Dedifferentiated amniotic fluid mesenchymal stem cell (primary cell): ENCODE measurements around the gene PARD3B.

Experiments used
- DNase-seq: peaks from one replicate; pipeline ENCODE4 v3.0.0-alpha.2; 2016; ENCODE audit errors: extremely low spot score

Gene PARD3B

DNA sequence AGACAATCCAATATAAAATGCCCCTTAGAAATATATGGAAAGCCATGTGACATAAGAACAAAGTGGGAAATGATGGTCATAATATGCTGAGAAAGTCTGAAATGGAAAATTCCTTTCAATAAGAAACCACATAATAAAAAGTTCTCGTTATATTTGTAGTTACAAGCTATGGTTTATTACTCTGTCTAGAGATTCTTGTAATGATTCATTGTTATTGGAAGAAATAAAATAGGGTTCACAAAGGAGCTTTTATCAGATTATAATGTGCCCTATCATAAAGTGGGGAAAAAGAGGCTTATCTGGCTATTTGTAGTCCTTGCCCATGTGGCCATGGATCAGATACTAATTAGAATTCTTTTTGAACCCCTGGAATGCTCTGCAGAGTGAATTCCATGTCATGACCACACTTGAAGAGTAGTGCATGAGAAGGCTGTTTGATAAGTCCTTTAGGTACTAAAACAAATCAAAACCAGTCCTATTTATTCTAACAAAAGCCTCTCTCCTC lies 716.3 kb downstream of the PARD3B start:
- no peak for DNase-seq

- no peak for DNase-seq
Observed at GRCh38 chr2:205267323-205267722, 722.0 kb downstream of the PARD3B start.

DNA sequence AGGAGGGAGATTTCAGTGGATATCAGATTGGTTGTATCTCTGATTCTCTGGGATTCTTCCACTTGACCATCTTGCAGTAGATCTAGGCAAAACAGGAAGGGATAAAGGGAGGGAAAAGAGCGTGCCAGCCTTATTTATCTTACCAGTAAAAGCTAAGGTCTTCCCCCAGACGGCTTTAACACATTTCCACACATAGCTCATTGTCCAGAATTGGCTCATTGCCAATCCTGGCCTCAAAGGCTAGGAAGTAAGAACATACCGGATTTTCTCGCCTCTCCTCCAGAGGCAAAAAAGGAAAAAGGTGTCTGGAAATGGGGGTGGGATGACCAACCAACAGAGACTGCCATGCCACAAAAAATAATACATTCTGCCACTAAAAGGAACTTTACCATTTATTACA lies 725.4 kb downstream of the PARD3B start:
- no peak for DNase-seq

DNA sequence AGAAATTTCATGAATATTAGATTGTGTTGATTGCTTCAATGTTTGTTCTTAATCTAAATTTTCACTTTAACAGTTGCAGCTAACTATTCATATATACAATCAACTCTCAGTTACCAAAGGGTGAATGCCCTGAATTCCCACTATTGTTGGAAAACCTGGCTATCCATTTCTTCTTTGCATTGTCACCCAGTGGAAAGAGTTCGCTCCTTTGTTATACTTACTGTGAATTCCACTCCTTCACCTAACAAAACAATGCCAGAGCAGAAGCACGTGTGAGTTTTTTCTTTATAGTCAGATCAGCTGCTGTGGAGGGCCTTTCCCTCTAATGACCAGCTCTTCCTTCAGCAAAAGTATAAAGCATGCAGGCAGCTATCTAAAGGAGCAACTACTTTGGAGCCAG lies 727.9 kb downstream of the PARD3B start:
- no peak for DNase-seq

GRCh38 chr2:205273627-205274026 lies 728.4 kb downstream of the PARD3B start:
- DNase-seq, result no peak

- no peak for DNase-seq
Observed at GRCh38 chr2:205274801-205275200, 729.5 kb downstream of the PARD3B start.

DNA sequence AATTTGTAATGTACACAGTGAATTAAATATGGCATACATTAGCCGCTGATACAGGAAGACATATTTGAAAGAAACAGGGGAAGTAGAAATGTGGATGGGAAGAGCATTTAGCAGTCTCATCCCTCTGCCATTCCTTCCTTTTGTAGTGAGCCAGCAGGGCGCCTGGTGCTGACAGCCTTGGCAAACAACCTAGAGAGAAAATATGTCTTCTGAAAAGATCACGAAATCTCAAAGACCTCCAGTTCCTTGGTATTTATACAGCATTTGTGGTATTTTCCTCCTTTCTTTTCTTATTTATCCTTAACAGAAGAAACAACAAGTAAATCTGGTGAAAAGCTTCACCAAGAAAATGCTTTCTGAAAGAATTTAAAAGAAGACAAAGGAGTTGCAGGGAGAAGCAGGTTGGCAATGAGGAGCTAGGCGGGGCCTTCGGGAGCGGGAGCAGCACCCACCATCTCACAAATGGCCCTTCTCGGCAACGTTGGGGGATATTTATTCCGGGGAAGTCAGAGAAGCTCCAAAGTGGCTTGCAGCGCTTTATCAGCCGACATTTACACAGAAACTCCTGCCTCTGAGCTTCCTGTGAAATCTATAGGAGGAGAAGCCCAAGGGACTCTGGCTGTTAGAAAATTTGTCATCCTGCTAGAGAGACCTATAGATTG lies 731.0 kb downstream of the PARD3B start:
- DNase-seq, result no peak

DNA sequence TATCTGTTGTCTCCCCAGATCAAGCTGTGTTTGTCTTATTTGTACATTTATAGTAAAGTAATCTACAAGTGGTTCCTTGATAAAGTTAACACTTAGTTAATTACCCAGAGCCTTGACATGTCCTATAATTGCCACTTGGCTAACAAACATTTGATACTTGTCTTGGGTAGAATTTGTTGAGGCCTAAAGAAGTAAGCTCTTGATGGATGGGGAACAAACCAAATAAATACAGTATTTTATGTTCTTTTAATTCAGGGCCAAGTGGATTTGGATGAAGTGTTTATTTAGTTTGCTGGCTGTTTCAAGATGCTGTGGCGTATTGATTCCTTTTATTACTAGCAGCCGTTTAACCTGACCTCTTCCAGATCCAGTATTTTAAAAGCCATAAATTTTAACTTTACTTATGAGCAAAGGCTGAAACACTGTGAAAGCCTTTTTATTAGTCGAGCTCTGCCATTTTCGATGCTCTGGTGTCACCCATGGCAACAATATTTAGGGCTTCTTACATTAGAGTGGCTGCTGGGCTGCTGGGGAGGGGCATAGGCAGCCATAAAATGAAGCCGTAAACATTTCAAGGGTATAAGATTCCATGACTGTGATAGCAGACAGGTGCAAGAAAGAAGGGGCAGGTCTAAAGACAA lies 735.4 kb downstream of the PARD3B start:
- no peak for DNase-seq

DNA sequence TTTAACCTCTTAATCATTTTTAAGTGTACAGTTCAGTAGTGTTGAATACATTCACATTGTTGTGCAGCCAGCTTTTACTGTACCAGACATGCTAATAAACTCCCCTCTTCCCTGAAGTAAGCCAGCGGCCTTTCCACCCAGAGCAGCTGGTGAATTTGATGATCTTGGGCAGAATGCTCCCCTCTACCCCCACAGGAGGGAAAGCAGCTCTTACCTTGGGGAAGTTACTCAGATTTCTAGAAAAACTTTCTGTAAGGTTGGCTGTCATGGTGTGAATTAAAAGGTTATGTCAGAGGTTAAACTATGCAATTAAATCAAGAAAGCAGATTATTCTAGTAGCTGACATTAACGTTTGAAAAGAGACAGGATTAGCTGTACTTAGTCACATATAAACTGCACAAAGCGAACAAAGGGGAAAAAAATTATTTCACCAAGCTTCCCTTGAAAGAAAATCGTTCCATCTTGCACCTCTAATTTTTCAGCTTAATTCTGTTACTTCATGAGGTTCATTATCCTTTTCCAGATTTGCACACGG lies 738.5 kb downstream of the PARD3B start:
- DNase-seq, result no peak

DNA sequence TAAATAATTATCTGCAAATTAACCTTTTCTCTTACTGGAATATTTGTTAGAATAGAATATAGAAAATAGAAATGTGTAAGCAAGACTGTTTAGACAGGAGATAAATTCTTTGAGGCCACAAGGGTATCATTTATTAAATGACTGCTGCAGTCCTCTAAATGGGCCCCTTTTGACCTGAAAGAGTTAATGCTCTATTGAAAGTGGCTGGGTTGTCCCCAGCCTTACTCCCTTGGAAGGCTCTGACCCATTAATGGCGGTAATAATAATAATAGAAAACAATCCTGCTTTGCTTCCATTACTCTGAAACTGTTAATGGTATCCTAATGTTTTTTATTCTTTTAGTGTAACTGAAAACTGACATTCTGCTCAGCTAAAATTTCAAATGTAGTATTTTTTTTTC lies 739.1 kb downstream of the PARD3B start:
- DNase-seq, result no peak

DNA sequence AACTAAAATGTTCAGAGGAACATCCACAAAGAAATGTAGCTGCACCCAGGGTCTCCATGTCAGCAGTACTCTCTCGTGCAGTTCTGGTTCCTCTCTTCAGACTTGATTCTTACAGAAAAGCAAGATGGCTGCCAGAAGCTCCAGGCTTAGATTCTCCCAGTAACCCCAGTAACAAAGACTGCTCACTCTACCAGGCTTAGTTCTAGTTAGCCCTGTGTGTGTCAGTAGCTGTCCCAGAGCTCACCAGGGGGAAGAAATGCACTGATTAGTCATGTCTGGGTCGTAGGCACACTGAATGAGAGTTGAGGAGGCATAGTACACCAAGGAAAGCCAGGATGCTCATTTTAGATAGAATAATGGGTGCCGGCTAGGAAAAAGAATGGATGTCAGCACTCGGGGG lies 742.0 kb downstream of the PARD3B start:
- DNase-seq, result no peak

DNA sequence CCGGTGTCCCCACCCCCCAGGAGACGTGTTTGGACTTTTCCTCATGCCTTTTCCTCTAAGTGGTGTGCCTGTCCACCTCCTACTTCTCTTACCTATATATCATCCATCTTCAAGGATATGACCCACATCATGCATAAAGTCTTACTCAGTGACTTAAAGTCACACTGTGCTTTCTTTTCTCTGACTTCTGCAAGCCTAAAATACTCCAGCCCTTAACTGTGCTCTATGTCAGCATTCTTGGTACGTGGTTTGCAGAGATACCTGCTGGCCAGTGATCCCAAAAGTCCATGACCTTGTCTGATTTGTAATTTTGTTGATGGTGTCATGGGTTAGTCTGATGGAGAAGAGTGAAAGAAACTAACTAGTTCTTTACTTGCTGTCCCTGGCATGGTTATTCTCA lies 743.4 kb downstream of the PARD3B start:
- no peak for DNase-seq

DNA sequence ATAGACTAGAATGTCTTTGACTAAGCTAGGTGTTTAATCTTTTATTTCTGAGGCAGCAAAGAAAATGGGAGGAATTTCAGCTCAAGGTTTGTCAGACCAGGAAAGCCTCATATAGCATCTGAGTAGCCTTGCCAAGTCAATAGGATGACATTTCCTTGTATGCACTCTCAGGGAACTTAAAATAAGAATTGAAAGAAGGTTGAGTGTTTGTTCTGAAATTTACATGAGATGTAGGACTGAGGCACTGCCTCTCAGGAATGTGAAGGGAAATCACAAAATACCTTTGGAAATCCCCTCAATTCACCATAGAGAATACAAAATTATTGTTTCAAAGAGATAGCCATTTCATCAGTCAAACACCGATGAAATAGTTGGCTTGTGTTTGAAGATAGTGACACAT lies 745.0 kb downstream of the PARD3B start:
- DNase-seq, result no peak

DNA sequence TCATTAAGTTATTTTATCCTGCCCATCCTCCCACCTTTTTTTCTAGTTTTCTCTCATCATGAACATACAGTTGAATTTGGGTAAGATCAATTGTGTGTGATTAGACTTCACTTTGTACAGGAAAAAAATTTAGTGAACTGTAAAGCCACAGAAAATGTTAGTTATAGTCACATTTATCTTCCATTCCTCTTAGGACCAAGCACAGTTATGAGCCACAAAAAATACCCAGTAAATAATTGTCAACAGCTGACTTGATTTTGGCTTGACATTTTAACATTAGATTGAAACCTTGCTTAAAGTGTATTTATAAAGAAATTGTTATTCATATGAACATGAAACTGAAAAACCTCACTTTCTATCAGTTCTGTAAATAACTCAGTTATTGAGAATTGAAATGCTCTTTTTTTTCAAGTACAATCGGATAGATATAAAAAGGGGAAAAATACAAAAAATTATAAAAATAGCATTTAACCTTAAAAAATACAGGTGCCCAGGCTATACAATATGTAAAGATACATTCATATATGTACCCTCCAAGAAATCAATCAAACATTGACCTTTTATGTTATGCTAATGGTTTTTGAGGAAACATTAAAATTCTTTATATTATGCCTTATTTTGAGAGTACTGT lies 747.5 kb downstream of the PARD3B start:
- no peak for DNase-seq

- no peak for DNase-seq
Observed at GRCh38 chr2:205293559-205293958, 748.3 kb downstream of the PARD3B start.

DNA sequence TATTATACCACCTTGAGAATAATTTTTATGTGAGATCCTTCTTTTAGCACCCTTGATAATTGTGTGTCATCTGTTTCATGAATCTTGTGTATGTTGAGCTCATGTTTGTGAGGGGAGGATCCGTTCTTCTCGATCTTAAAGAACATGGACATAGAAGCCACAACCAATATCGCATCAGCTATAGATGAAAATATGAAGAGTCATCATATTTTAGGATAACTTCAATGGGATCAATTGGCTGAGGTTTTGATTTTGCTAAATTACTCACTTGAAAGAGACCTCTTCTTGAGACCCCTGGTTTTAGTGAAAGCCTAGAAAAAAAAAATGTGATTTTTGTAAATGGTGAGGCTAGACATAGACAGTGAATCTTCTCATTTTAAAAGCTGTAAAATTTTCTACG lies 751.7 kb downstream of the PARD3B start:
- no peak for DNase-seq

DNA sequence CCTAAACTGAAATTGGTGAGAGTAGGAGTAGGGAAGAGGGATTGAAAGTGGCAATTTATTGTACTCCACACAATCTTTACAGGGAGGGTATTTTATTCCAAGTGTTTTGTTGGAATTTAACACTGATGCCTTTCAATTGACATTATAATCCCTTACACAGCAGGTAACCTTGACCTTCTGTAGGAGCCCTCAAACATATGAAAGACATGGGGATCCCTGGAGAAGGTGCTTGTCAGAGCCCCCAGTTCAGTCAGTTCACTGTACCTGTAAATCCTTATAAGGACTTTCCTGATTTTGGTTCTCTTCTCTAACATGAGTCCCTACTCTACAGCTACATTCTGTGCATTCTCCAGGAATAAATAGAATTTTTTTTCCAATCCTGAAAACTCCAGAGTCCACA lies 752.1 kb downstream of the PARD3B start:
- DNase-seq, result no peak

DNA sequence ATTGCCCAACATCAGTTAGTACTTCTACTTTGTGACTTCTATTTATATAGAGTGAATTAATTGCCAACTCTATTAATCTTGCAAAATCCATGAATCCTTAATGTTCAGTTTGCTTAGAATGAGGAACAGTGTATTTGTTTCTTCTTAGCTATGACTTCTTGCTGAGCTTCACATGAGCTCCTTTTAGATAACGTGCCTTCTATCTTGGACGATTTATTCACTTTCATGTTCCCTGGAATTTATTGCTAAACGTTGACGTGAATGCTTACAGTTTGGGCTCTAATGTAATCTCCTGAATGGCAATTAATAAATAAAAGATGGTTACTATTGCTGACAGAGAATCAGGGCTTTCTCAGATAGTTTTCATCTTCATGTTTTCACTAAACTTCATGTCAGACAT lies 752.6 kb downstream of the PARD3B start:
- DNase-seq, result no peak

GRCh38 chr2:205311201-205311600 lies 765.9 kb downstream of the PARD3B start:
- no peak for DNase-seq

DNA sequence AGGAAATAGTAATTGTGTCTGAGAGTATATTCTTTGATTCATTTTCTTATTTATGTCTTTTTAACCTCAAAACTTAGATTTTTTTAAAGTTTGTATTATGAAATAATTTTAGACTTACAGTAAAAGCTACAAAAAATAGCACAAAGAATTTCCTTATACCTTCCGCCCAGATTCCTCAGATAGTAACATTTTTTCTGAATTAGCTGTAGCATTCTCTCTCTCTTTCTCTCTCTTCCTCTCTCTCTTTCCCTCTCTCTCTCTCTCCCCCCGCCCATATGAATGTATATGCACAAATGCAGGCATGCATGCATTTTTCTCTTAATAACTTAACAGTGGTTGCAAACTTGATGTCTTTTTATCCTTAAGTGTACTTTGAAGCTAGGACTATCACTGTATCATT lies 776.0 kb downstream of the PARD3B start:
- peak; percentile 71 for DNase-seq

- DNase-seq, result no peak
Observed at GRCh38 chr2:205323929-205324328, 778.7 kb downstream of the PARD3B start.

DNA sequence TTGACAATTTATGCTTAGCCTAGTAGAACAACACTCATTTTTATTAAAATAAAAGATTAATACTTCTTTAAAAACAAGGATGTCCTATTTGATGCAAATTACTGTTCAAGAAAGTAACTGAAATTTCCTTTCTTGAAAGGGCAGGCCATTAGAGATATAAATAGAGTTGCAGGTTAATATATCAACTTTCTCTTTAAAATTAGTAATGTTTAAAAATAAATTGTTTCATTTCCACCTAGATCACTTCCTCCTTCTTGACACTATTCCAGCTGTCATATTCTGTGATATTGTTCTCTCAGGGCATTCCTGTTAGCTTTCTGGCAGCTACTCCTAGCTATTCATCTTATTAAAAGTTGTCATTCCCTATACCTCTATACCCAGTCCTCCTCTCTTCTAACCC lies 779.1 kb downstream of the PARD3B start:
- no peak for DNase-seq

DNA sequence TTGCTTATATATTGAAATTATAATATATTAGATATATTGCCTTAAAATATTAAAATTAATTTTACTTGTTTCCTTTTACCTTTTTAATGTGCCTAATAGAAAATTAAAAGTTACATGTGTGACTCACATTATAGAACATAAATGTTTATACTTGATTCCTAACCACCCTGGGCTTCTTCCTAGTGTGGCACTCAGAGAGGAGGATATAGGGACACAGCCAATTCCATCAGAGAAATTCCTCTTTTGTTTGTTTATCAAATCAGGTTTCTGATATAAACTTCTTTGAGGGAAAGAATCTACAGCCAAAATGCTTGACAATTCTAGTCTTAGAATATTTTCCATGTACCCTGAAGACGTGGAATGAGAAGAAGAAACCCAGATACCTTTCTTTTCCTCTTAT lies 788.1 kb downstream of the PARD3B start:
- no peak for DNase-seq
